Left colon (tissue), 2 donors: Measurements from ENCODE around the gene ROR2. TPM values are rescaled to one million over a fixed set of nuclear protein-coding genes. Genes with fewer than 3 reads are reported as not detected.

Experiments
- ATAC-seq: fragments of 200-7000 bp; cut with Tn5 transposase; one replicate; pipeline ENCODE4 v1.9.1; 2020; ENCODE audit warnings: mild to moderate bottlenecking, moderate library complexity
- DNase-seq, 2 donors: peaks; one replicate each; pipeline ENCODE4 v3.0.0-alpha.2; 2020
- intact Hi-C, 2 donors: fragments of 100-400 bp; cut with DNase I in 1 of 2; cut with micrococcal nuclease in 1 of 2; formaldehyde crosslinking; loops; one replicate each; pipeline versions ENCODE4 v1.11.2 to v1.14.0; 2022; cut with DNase I, micrococcal nuclease
- total RNA-seq, 2 donors: library from RNA; stranded (reverse); fragmentation: NEBNext Ultra II Directional; extraction: Animal tissue kit (Norgen Biotek cat#: 25700); gene quantifications; one replicate each; pipeline ENCODE4 v1.2.1, GENCODE V29; 2021
- donor health status: DM: no; HTN: no; CAD: no.
- donor health status: DM: yes; HTN: yes; CAD: no.

Gene ROR2
- total RNA-seq, 2 donors from 2014 or later = 6.2 to 8.3 TPM

DNA sequence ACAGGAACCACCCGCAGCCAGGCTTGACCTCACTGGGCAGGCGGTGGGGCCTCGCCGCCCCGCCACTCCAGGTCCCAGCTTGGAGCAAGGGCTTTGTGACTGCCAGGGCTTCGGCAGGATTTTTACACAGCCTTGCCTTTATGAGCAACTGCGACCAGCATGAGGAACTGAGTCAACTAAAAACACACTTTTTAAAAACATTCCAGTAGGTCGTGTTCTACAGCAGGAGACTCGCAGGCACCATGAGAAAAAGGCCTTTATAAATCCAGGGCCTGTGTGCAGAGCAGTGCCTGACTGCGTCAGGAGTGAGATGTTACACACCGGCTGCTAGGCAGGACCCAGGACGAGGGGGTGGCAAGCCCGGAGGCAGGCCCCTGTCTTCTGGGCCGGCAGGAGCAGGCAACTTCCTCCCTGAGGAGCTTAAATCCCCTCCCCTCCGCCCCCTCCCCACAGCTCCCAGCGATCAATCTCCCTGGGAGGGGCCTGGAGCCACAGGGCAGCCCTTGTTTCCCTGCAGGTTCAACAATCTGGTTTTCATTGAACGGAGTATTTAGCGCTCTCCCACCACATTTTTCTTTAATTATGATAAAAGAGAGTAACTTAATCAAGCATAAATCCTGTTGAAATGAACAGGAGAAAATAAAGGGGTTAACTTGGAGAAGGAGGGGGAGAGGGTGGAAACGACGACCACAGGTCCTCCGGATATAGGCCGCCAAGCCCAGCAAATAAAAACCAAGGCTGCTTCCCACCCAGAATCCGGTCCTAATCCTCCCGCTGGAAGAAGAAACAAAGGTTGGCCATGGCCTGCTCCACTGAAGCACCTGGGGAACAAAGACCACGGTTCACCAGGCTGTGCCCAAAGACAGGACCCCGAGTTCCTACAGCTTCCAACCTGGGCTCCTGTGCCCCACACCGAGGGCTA is 92.5 kb downstream of the ROR2 start:
- intact Hi-C loops = no loop called here
- DNase-seq (no peak), ATAC-seq (no peak)

DNA sequence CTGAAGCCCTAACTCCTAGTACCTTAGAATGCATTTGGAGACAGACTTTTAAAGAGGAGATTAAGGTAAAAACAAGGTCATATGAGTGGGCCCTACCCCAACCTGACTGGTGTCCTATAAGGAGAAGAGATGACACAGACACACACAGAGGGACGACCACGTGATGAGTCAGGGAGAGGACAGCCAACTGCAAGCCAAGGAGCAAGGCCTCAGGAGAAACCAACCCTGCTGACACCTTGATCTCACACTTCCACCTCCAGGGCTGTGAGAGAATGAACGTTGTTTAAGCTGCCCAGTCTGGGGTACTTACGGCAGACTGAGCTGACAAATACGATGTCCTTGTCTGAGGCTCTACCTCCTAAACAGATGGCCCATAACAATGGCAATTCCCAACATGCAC is 93.6 kb downstream of the ROR2 start:
- intact Hi-C loops = no loop called here
- ATAC-seq (no peak), DNase-seq (no peak)

DNA sequence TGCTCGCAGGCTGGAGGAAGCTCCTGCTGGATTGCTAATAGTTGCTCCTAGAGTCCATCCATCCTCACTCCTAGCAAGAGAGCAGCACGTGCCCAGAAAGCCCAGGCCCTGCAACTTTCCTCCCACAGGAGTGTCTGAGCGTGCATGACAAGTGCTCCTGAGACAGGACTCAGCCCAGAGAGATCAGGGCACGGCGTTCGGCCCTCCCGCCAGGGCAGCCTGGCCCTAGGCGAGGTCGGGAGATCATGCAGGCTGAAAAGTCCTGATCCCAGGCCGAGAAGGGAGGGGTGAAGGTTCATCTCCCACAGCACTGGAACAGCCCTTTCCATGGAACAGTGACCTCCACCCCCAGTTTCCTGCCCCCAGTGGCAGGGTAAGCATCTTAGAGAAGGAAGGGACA is 94.8 kb downstream of the ROR2 start:
- DNase-seq (no peak), ATAC-seq (no peak)
- intact Hi-C loops = no loop called here

DNA sequence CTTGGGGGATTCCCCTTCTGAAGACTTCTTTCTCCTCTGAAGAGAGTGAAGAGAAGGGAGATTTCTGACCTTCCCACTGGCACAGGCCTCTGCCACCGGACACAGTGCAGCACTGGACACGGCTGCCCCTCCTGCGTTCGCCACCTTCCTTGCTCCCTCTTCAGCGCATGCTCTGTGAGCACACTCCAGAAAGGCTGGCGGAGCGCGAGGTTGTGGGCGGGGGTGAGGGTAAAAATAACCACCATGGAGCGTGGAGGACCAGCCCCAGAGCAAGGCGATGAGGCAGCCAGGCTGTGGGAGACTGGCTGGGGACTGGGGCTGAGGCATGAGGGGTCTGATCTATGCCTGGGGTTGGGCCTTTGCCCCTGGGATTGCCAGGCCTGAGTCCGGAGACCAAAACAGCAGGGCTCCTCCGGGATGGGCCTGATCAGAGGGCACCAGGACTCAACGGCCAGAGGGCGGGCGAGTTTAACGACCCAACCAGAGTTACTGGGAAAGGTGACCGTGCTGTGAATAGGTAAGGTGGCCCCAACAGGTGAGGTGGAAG is 97.2 kb downstream of the ROR2 start:
- no peak for DNase-seq
- no peak for ATAC-seq
- intact Hi-C loops = no loop called here

DNA sequence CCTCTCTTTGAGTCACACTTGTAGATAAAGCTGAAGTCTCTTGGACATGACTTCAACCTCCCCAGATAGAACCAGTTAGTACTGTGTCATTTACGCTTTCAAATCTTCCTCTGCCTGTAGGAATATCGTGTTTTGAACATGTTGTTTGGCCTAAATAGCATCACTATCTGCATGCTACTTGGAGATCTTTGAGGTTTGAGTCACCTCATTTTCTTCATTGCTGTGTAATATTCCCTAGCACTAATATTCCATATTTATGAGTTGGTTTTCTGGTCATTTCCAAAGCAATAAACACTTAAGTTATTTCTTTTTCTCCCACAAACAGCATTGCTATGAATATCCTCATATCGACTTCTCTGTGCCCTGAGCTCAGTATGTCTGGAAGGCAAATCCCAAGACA is 100.3 kb downstream of the ROR2 start:
- no peak for DNase-seq
- intact Hi-C loops = no loop called here
- ATAC-seq = no peak

DNA sequence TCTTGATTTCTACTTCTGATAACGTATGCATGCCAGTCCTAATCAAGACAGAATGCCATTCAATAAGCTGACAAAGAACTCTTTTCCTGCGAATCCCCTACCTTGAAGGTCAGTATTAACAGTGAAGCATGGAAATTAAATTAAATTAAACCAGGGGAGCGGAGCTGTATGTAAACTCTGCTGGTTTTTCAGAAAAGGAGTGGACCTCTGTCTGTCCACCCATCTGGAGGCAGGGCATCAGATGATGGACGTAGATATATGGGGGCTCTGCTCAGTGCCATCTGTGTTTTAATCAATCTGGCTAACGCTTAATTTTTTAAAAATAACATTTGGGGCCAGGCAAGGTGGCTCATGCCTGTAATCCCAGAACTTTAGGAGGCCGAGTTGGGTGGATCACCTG is 101.9 kb downstream of the ROR2 start:
- intact Hi-C loops = no loop called here
- DNase-seq (no peak), ATAC-seq (no peak)

DNA sequence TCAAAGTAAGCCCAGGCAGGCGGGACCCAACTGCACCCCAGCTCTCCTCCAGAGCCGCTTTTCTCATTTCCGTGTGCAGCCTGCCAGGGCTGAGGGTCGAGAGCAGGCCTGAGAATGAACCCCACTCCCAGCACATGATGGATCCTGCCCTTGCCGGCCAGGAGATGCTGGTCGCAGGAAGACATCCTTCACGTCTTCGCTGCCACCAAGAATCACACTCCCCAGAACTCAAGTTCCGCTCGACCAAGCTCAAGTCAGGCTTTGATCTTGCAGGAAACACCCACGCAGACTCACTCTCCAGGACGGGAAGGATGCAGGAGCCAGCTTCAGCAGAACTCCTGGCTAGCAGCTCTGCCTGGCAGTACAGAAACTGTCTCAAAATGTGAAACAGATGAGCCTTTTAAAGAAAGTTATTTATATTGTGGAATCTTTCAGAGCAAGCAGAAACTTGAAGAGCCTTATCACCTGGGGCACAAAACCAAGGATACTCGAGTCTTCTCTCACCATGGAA is 102.4 kb downstream of the ROR2 start:
- ATAC-seq (no peak), DNase-seq (no peak)
- intact Hi-C loops = no loop called here

DNA sequence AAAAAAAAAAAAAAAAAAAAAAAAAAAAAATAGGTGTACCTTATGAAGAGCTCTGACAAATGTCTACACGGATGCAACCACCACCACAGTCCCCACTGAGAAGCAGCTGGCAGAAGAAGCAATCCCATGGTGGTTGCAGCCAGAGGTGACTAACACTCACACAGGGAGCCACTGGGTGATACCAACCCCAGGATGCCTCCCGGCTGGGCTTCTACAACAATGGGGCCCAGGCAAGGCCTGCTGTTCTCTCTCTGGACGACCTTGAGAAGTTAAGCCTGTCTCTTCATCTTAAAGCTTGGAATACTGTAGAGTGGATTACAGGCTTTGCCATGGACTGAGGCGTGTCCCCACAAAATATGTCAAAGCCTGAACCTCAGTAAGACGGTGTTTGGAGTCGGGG is 104.1 kb downstream of the ROR2 start:
- intact Hi-C loops = no loop called here
- DNase-seq = no peak

DNA sequence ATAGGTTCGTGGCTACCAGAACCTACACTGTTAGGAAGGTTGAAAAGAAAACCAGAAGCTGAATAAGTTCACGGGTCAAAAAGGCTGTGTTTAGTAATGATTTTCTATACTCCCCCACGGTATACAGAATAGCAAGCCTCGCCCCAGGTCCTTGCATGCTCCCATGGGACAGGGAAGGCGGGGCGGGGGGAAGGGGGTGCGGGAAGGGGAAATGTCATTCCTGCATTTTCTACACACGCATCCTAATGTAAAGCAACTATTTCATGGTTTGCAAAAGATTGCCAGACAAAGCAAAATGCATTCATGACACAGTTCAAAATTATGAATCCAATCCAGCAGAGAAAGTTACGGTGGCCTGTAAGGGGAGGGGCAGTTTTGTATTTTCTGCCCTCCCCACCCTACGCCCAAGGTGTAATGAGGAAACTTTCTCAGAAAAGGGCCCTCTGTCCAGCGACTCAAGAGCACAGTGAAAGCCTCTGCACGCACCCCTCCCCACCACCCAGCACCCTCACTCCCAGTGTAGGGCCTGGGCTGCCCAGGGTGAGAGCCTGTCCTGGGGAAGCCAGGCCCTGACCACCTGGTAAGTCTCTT is 105.2 kb downstream of the ROR2 start:
- DNase-seq (no peak), ATAC-seq (no peak)
- intact Hi-C loops = no loop called here

More for the DNA sequence above, 104.1 kb downstream of the ROR2 start:
- no peak for ATAC-seq

DNA sequence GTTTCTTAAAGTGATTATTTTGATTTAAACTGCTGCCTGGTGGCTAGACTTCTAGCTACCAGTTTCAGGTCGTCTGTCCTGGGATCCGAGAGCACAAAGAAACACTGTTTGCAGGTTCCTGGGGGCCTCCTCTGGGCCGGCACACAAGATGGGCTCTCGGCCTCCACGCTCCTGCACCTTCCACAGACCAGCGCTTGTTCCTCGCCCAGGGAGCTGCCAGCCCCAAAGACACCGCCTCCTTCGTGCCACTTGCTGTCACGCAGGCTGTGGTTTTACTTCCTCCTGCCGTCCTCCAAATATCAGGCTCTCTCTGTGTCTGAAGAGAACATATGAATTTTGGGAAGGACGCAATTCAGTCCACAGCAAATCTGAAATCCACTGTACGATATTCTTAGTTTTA is 105.8 kb downstream of the ROR2 start:
- intact Hi-C loops = no loop called here
- ATAC-seq = no peak
- DNase-seq = peak in 1 of 2 donors; percentile 27

DNA sequence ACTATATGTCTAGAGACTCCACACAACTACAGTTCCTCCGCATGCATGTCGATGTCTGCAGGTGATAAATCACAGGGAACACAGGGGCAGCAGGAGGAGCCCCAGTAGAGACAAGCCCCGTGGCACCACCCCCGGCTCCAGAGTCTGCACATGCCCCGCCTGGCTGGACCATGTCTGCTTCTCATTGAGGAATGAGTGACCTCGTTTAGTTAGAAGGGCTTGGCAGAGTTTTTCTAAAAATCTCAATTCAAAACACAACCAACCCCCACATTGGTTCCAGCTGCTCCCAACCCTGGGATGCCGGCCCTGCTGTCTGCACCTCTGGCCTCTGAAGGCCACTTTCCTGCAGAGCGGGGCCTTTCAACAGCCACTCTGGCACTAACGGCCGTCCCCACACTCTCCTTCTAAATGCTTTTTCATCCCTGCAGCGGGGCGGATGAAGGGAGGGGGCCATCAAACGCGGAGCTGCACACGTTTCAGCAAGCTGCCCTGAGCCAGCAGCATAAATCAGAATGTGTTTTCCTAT is 106.3 kb downstream of the ROR2 start:
- DNase-seq (peak in 1 of 2 donors; percentile 23), ATAC-seq (no peak)
- intact Hi-C loops = no loop called here

DNA sequence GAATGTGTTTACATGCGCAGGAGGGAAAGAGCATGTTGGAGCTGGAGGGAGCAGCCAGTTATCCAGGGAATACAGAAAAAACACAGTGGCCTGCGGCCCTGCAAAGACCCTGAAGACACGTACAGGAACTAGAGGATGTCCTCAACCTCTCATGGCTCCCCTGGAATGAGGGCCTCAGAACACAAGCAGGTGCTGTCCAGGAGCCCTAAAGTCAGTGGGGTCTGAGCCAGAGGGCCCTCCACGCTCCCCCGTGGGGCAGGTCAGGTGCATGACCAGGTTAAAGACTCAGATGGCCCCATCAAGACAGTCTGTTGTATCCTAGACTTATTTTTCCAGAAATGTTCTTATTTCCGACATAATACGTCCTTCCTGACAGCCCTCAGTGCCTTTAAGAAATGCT is 106.9 kb downstream of the ROR2 start:
- ATAC-seq = no peak
- intact Hi-C loops = no loop called here
- DNase-seq = no peak

DNA sequence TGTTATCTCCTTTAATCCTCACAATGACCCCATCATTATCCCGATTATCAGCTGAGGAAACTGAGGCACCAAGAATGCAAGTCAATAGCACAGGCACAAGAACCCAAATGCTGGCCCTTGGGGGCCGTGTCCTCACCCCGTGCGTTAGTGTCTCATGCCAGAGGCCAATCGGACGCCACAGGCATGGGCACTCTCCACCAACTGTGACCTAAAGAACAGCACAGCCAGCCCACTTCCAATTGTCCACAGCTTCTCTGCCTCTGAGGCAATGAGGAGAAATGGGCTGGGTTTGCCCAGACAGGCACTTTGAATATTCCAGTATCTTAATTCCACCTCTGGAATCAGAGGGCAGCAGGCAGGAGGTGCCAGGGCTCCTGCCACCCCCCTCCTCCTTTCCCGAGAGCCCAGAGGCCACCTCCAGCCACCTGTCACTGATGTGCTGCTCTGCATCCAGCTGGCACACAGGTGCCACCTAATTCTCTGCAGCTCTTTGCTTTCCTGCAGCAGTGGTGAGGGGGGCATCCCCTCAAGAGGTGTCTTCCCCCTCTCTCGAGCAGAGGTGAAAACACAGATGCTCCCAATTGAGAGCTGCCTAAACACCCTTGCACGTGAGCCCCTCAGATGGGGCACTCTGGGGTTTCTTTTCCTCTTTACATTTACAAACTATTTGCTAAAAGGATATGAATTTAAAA is 107.5 kb downstream of the ROR2 start:
- no peak for DNase-seq
- intact Hi-C loops = no loop called here
- no peak for ATAC-seq

DNA sequence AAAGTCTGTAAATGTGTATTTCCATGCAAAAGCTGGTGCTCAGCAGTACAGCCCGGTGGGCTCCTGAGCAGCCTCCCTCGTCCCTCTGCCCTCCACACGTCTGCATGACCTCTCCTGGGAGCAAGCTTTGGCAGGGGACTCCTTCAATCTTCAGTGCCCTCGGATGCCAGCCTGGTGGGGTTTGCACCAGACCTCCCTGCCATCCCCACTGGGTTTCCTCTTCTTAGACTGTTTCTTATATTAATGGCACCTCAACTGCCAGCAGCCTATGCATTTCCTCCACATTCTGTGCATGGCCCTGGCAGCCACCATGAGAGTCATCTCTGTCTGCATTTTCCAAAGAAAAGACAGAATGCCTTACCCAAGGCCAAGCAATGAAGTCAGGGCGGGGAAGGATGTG is 108.4 kb downstream of the ROR2 start:
- ATAC-seq = no peak
- DNase-seq = no peak
- intact Hi-C loops = no loop called here

DNA sequence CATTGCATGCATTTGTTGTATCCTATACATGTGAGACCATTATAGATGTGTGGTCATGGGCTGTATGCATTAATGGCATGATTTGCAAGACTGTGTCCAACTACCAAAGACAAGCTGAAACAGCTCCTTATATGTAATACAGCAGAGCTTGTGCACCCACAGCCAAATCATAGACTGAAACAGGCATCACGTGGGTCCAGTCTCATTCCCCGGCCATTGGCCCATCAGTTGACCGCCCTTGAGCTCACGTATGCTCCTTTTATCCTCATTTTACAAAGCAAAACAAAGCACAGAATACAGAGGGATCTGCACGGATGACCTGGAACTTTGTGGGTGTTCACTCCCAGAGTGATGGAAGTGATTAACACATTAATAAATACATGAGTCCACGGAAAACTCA is 109.1 kb downstream of the ROR2 start:
- intact Hi-C loops = no loop called here
- ATAC-seq (no peak), DNase-seq (no peak)

DNA sequence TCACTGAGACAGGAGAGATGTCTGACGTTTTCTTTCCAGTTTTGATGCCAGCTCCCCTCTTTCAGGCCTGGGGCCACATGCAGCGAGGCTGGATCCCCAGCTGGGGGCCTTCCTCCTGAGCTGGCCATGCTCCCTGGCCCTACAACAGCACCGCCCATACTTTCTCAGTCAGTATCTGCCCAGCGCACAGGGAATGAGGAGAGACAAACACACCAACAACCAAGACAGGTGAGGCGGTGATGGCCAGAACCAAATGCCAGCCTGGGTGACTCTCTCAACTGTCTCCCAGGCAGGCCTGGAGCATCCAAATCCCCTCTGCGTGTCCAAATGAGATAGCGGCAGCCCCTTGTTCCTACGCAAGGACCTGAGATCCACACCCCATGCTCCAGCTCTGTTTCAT is 109.6 kb downstream of the ROR2 start:
- intact Hi-C loops = no loop called here
- ATAC-seq (no peak), DNase-seq (no peak)

DNA sequence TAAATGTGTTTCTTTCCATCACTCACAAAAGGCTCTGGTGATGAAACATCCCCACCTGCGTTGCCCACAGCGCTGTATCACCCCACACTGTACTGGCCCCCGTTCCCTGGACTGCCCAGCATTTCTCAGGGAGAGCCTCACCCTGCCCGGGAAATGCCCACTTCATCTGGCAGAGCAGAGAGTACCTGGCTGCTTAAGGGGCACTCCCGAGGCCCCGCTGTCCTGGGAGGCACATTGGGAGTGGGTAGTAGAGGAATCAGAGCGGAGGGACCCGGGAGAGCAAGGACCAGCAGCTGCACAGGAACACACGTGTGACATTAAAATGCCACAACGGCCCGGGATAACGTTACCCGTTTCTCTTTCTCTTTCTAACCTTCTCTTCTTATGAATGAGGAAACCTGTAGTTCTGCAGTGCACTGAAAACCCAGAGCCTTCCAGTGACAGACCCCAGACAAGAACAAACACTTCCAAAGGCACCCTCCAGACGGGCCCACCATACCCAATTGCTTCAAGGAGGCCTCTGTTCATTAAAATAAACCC is 110.0 kb downstream of the ROR2 start:
- intact Hi-C loops = no loop called here
- no peak for DNase-seq
- ATAC-seq = no peak

DNA sequence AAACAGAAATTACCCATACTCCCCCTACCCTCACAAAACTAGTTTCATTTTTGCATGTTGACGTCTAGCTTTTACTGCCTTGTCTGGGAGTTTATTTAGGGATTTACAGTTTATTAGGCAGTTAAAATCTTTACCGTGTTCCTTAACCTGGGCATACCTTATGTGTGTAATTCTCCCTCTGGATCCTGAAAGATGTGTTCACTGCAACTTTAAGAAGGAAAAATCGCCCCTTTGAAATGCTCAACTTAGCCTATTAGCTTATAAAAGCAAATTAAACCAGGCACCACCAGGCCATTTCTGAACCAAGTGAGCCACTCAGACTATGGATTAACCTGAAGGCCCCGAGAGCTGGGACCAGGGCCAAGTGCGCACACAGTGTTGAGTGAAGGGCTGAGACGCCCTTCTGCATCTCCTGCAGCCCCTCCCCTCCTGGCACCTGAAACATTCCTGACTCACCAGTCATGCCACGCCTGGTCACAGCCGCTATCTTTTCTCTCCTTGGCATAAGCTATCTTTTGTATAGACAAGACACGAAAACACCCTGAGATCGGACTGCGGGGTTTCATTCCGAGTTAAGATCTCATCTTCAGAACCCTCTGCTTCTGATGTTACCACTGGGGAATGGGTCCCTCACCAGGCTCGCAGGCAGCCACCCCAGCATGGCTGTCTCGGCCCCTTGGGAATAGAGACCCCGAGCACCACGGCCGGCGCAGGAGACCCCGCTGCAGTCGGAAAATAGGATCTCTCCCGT is 111.9 kb downstream of the ROR2 start:
- intact Hi-C loops = no loop called here
- peak; percentile 93 for ATAC-seq

More for the DNA sequence above, 111.9 kb downstream of the ROR2 start:
- peak; percentile 71 to 84 for DNase-seq
